Stimulated activated CD4-positive, alpha-beta T cell treated with anti-CD3 and anti-CD28 coated beads, Interleukin-4, amount 100 ng/mL, for 1 hour (primary cell): ENCODE data around the gene PRR5L.
"Not testable (repeated sequence)": the region's sequence is repeated elsewhere in the genome, so short reads cannot be mapped to it uniquely, and the experiment has no call there.

Source experiments
- DNase-seq: peaks from one replicate; pipeline ENCODE4 v3.0.0-alpha.2; 2020

PRR5L gene

DNA sequence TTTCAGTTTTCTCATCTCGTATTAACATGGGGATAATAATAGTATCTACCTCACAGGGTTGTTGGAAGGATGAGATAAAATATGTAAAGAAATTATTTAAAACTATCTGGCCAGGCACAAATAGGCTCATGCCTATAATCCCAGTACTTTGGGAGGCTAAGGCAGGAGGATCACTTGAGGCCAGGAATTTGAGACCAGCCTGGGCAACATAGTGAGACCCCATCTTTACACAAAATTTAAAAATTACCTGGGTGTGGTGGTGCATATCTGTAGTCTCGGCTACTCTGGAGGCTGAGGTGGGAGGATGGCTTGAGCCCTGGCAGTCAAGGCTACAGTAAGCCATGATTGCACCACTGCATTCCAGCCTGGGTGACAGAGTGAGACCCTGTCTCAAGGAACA, 215.0 kb downstream of the PRR5L start:
- not testable (repeated sequence) for DNase-seq

DNA sequence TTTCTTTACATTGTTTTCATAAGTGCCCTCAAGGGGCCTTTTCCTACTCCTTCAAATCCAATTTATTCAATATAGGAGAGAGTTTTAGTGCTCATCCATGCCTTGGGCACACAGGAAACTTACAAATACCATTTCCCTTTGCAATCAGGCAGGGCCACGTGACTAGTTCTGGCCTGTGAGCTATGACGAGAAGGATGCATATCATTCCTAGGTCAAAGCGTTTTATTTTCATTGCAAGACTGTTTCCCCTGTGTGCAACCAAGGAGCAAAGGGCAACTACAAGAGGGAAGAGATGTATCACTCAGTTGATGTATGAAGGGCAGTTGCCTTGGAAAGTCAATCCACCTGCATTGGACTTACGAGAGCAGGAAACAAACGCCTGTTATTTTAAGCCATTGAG, 215.9 kb downstream of the PRR5L start:
- no peak for DNase-seq

DNA sequence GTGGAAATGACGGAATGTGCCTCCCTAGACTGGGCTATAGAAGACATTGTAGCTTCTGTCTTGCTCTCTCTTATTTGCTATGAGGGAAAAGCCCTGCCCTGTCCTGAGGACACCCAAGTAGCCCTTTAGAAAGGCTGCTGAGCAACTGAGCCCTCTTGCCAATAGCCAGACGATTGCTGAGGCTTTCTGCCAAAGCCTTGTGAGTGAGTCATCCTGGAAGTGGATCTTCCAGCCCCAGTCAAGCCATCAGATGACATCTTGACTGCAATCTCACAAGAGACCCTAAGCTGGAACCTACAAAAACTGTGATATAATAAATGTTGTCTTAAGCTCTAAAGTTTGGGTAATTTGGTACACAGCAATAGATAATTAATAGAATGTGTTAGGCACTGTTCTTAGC, 217.9 kb downstream of the PRR5L start:
- no peak for DNase-seq
